Osteoblast (primary cell): ENCODE measurements around the gene DISC1. TPM values are rescaled to one million over a fixed set of nuclear protein-coding genes. Genes with fewer than 3 reads are reported as not detected.

Experiments used
- DNase-seq: peaks from one replicate; pipeline ENCODE4 v3.0.0; 2011; ENCODE audit warnings: low spot score, mixed read lengths; ENCODE audit not compliant: insufficient read length; ENCODE audit errors: missing footprints
- H2AFZ ChIP-seq: 2 replicates; pipeline ENCODE4 v1.6.0; 2011; ENCODE audit warnings: mild to moderate bottlenecking, low read length
- H3K27ac ChIP-seq: 2 replicates; pipeline ENCODE4 v1.5.1; 2011; ENCODE audit warnings: mild to moderate bottlenecking, low read depth, low read length, moderate library complexity
- H3K27me3 ChIP-seq: 2 replicates; pipeline ENCODE4 v1.6.0; 2012; ENCODE audit warnings: mild to moderate bottlenecking, control low read depth, inconsistent platforms, low read length, moderate library complexity; ENCODE audit not compliant: insufficient read depth
- H3K36me3 ChIP-seq: 2 replicates; pipeline ENCODE4 v1.5.1; 2011; ENCODE audit warnings: mild to moderate bottlenecking, low read length, control low read depth, moderate library complexity; ENCODE audit not compliant: insufficient read depth
- H3K4me1 ChIP-seq: 2 replicates; pipeline ENCODE4 v1.5.1; 2011; ENCODE audit warnings: mild to moderate bottlenecking, low read length, control low read depth, moderate library complexity; ENCODE audit not compliant: insufficient read depth
- H3K4me2 ChIP-seq: 2 replicates; pipeline ENCODE4 v1.6.0; 2011; ENCODE audit warnings: mild to moderate bottlenecking, low read length; ENCODE audit not compliant: insufficient read depth
- H3K4me3 ChIP-seq: fragments of 200-600 bp; sonication (generic); 3 replicates; pipeline ENCODE4 v1.5.1; 2012; ENCODE audit warnings: mild to moderate bottlenecking, low read length, inconsistent platforms; ENCODE audit not compliant: insufficient read depth
- H3K79me2 ChIP-seq: 2 replicates; pipeline ENCODE4 v1.6.0; 2012; ENCODE audit warnings: mild to moderate bottlenecking, low read length, control low read depth, inconsistent platforms; ENCODE audit not compliant: insufficient read depth
- H3K9me3 ChIP-seq: 2 replicates; pipeline ENCODE4 v1.5.1; 2011; ENCODE audit warnings: low read depth, low read length, control low read depth
- H4K20me1 ChIP-seq: 2 replicates; pipeline ENCODE4 v1.6.0; 2012; ENCODE audit warnings: mild to moderate bottlenecking, low read length, control low read depth; ENCODE audit not compliant: insufficient read depth
- CTCF ChIP-seq: IDR thresholded peaks from 2 replicates; pipeline ENCODE4 v1.5.1; 2011; ENCODE audit warnings: mild to moderate bottlenecking, low read depth, low read length, moderate library complexity; ENCODE audit errors: extremely low read depth
- total RNA-seq: library from RNA; depleted of rRNA; stranded (reverse); fragments of >200 nt; gene quantifications from 2 replicates; pipeline ENCODE4 v1.2.3, GENCODE V29; 2012

DISC1 gene
- total RNA-seq, 1 donor, result 11.9 TPM

- no peak overlapping the region for H3K27ac ChIP-seq
- no peaks in the 10 kb centered on the region for H3K9me3 ChIP-seq
- H3K36me3 ChIP-seq, result no peaks in the 10 kb centered on the region
- H3K27me3 ChIP-seq, result no peaks in the 10 kb centered on the region
- no peaks in the 10 kb centered on the region for H4K20me1 ChIP-seq
- H3K4me3 ChIP-seq, result no peak overlapping the region
- peaks cover 13% of the 10 kb centered on the region for H3K4me1 ChIP-seq
- TF ChIP-seq CTCF, result no peak
- H3K4me2 ChIP-seq, result peak overlapping the region; percentile 74
- H3K79me2 ChIP-seq, result no peaks in the 10 kb centered on the region
- DNase-seq, result no peak
- no peak overlapping the region for H2AFZ ChIP-seq
Measured at GRCh38 chr1:231799363-231799986, 172.9 kb downstream of the DISC1 start.

GRCh38 chr1:231800108-231800507, 173.5 kb downstream of the DISC1 start:
- H3K27me3 ChIP-seq, result no peaks in the 10 kb centered on the region
- peak overlapping the region; percentile 10 for H3K27ac ChIP-seq
- H3K4me1 ChIP-seq, result peaks cover 13% of the 10 kb centered on the region
- DNase-seq, result no peak
- peak overlapping the region; percentile 7 for H2AFZ ChIP-seq
- no peaks in the 10 kb centered on the region for H4K20me1 ChIP-seq
- no peak overlapping the region for H3K4me3 ChIP-seq
- no peaks in the 10 kb centered on the region for H3K9me3 ChIP-seq
- no peaks in the 10 kb centered on the region for H3K79me2 ChIP-seq
- no peaks in the 10 kb centered on the region for H3K36me3 ChIP-seq
- H3K4me2 ChIP-seq, result peak overlapping the region; percentile 74
- TF ChIP-seq CTCF, result no peak

- H3K27me3 ChIP-seq, result no peaks in the 10 kb centered on the region
- no peak for DNase-seq
- H3K27ac ChIP-seq, result no peak overlapping the region
- no peaks in the 10 kb centered on the region for H3K79me2 ChIP-seq
- TF ChIP-seq CTCF, result no peak
- no peak overlapping the region for H2AFZ ChIP-seq
- H3K36me3 ChIP-seq, result no peaks in the 10 kb centered on the region
- no peak overlapping the region for H3K4me2 ChIP-seq
- H3K9me3 ChIP-seq, result no peaks in the 10 kb centered on the region
- peaks cover 13% of the 10 kb centered on the region for H3K4me1 ChIP-seq
- no peaks in the 10 kb centered on the region for H4K20me1 ChIP-seq
- H3K4me3 ChIP-seq, result no peak overlapping the region
Measured at GRCh38 chr1:231801042-231801585, 174.5 kb downstream of the DISC1 start.

- H3K79me2 ChIP-seq, result no peaks in the 10 kb centered on the region
- no peaks in the 10 kb centered on the region for H3K36me3 ChIP-seq
- H2AFZ ChIP-seq, result no peak overlapping the region
- peaks cover 16% of the 10 kb centered on the region for H3K4me1 ChIP-seq
- no peaks in the 10 kb centered on the region for H3K9me3 ChIP-seq
- H3K4me2 ChIP-seq, result no peak overlapping the region
- no peak for TF ChIP-seq CTCF
- no peak overlapping the region for H3K27ac ChIP-seq
- no peaks in the 10 kb centered on the region for H3K27me3 ChIP-seq
- H3K4me3 ChIP-seq, result no peak overlapping the region
- DNase-seq, result no peak
- no peaks in the 10 kb centered on the region for H4K20me1 ChIP-seq
Measured at GRCh38 chr1:231803353-231803752, 176.8 kb downstream of the DISC1 start.
